Right lung (tissue), 5 donors: ENCODE results near the gene CTRL. TPM values are rescaled to one million over a fixed set of nuclear protein-coding genes. Genes with fewer than 3 reads are reported as not detected.

ENCODE experiments used
- DNase-seq, 2 donors: peaks; one replicate each; pipeline ENCODE4 v3.0.0-alpha.2; 2013
- polyA plus RNA-seq, 5 donors: library from polyadenylated mRNA; unstranded; fragments of 120-200 nt; gene quantifications; one replicate each; pipeline versions ENCODE4 v1.2.1 to v1.2.3, GENCODE V29; 2013; ENCODE audit warnings: inconsistent platforms in 1 of 5, low replicate concordance in 1 of 5; ENCODE audit not compliant: insufficient read length in 5 of 5, insufficient read depth in 1 of 5

CTRL gene
- polyA plus RNA-seq, 5 donors = 2.9 to 7.5 (median 3.8) TPM

DNA sequence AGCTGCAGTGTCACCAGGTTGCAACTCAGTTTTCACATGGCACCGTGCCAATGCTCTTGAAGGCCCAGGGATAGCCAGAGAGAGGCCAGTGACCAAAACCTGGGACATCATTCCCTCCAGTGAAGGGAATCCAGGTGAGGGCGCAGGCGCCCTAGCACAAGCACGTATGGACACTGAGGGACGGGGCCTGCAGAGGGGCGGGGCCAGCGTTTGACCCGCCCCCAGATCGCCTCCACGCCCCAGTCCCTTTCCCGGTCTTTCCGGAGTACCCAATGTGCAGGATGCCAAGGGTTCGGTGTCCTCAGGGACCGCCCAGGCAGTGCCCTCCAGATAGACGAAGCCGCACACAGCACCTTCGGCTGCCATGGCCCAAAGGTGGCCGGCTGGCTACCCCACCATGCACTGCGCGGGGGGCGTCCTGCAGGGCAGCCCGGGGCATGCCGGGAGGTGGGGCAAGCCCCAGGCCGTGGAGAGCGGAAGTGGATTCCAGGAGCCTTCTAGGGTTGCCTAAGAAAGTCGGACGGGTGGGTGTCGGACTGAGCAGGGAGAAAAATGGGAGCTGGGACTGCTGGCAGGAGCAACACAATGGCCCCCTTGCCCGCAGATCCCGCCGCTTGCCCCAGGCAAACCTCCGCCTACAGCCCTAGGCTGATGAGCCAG lies 32.1 kb upstream of the CTRL start:
- DNase-seq = peak in 1 of 2 donors; percentile 47

DNA sequence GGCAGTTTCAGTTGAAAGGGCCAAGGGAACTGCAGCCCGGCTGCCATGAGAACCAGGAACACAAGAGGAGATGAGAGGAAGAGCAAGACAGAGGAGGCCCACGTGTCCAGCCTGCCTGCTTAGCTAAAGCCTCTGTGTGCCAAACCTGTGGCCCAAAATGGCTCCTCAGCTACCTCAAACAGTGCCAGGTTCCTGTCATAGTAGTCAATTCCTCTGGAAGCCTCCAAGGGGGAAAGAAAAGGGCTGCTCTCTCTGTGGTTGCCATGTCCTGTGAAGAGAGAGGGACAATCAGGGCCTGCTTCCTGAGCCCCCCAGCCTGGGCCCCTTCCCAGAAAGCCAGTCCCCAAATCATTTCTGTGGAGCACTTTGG lies 31.6 kb upstream of the CTRL start:
- DNase-seq = no peak

DNA sequence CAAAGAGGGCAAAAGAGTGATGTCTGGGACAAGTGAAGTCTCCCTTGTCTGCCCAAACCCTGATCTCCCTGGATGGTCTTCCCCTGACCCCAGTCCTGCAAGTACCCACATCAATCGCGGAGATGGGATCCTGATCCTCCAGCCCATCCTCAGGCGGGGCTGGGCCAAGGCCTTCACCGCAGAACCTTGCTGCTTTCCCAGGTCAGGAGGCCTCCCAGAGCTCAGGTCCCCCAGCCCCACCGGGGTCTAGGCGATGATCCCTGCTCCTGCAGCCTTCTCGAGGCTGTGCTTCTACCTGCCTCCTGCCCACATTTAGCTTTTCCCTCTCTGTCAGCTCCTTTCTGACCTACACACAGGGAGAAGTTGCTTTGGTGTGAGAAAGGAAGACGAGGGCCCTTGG lies 30.5 kb upstream of the CTRL start:
- DNase-seq = no peak

DNA sequence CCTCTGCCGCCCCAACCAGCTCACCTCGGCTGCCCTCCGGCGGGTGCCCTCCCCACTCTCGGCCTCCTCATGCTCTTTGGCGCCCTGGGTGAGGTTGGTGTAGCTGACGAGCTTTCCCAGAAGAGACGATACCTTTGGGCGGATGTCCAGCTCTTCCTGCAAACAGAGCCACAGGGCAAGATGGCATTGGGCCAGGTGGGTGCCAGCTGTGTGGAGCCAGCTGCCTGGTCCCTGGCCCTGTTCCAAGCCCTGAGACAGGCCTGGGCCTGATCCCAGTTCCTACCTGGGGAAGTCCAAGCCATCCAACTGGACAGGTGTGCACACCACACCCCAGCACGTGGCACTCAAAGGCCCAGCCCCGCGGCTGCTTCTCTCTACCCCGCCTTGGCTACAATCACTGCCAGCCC lies 29.9 kb upstream of the CTRL start:
- DNase-seq = no peak

DNA sequence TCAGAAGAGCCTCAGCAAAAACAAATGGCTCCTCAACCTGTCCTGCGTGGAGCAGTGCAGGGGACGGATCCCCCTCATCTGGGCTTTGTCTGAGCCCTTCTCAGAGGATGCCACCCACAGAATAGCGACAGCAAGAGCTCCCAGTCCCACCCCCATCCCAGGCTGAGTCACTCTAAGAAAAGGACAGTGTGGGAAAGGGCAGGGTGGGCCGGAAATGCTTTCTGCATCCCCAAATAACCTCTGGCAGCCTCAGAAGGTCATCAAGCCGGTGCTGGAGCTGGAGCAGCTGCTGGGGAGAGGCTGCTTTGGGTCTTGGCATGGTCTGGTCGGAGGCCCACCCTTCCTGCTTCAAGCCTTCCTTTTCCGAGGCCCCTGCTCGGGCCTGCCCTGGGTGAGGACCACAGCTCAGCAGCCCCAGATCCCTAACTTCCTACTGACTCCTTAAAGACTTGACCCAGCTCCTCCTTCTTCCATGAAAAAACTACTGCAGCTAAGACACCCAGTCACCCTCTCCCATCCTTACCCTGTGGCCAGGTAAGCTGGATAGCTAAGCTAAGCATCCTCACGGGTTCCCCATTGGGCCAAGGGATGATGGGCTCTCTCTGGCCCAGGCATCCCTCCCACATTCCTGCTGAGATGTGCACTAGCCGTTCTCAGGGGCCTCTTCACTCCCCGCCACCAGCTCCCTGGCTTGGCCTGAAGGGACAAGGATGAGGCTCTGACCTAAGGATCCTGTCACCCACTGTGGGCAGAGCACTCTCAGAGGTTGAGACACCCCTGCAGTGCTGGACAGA lies 28.1 kb upstream of the CTRL start:
- DNase-seq = no peak

DNA sequence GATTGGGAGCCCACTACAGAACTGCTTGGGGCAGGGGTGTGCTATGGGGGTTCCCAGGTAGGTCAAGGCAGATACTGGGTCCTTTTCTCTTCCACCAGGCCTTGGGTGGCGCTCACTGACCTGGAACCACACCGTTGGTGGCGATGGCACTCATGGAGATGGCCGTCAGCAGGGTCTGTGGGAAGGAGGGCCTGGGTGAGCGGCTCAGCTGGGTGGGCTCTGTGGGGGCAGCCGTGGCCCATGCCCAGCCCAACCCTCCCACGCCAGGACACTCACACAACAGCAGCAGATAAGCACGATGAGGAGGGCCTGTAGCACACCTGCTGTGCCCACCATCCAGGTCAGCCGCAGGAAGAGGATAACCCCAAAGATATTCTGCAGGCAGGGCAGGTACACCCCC lies 26.0 kb upstream of the CTRL start:
- no peak for DNase-seq

DNA sequence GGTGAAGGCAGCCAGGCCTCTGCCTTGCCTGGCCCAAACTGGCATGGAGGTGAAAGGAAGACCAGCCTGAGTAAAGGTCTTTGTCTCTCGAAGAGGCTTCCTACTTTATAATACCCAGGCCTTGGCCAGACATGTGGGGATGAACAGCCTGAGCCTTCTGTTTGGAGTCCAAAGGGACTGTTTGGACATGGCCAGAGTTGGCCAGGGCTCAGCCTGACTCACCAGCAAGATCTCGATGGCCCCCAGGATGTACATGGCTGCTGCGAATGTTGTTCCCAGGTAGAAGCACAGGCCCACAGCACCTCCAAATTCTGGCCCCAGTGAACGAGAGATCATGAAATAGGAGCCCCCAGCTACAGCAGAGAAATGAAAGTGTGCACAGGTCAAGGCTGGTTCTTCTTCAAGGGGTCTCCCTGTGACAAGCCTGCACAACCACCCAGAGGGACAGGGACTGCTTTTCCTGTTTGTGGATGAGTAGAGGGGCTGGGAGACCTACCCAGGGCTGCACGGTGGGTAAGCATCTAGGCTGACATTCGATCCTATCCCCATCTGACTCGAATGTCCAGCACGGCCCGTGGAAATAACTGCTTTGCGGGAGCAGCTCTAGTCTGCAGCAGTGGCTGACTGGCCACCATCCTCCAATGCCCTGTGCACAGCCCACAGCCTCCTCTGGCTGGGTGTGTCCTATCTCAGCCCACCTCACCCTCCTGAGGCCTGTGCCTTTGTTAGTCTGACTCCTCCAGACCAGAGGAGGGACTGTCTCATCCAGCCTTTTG lies 22.9 kb upstream of the CTRL start:
- DNase-seq = no peak

DNA sequence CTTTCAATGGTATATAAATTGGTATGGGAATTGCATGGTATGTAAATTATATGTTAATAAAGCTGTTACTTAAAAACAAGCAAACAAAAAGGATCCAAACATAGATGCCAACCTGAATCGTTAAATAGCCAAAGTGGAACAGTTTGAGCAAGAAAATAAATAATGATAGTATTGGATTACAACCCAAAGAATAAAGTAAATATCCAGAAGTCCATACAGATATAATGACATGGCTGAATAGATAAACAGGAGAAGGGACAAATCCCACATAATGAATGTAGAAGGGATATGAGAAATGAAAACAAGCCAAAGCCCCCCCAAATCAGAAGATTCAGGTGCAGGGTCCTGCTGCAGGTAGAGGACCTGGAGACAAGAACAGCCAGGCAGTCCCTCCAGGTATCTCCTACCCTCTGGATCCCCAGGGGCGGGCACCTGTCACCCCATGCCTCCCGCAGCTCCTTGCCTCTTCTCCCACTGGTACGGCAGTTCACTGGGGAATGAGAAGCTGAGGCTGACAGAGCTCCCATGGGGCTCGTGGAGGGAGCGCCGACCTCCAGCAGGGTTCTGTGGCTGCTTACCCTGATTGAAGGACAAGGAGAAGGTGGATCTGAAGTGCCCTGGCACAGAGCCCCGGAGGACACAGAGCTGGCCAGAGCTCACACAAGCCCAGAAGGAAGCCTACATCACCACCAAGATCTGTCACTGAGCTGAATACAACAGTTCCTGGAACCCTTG lies 22.1 kb upstream of the CTRL start:
- no peak for DNase-seq

DNA sequence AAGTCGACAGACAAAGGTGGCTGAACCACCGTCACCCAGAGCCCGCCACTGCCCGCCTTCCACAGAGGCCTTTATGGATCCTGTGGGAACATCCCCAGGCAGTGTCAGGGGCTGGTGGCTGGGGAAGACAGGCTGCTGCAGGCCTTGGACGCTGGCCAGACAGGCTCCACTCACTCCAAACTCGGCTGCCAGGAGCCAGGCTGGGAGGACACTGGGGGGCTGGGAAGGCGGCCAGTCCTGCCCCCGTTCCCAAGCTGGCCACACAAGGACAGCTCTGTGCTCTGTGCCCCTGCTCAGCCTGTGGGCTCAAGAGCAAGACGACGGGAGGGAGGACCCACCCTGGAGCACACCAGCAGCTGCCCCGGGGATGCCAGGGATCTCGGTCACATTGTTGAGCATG lies 19.8 kb upstream of the CTRL start:
- no peak for DNase-seq

DNA sequence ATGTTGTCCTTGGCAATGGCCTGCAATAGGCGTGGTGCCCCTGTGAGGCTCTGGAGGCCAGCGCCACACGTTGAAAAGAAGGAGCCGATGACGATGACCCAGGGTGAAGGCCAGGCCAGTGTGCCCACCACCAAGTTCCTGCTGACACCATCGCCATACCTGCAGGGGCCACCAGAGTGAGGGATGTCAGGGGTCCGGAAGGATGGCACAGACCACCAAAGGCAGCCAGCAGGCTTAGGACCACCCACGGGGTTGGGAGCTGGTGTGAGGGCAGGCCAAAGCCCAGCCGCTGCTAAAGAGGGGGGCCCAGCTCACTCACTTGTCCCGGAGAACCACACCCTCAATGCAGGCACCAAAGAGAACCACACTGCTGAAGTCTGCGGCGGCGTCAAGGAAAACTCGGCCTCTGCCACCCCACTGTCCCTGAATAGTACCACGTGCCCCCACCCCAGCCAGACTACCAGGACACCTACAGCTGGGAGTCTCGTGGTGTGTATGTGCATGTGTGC lies 18.7 kb upstream of the CTRL start:
- no peak for DNase-seq

DNA sequence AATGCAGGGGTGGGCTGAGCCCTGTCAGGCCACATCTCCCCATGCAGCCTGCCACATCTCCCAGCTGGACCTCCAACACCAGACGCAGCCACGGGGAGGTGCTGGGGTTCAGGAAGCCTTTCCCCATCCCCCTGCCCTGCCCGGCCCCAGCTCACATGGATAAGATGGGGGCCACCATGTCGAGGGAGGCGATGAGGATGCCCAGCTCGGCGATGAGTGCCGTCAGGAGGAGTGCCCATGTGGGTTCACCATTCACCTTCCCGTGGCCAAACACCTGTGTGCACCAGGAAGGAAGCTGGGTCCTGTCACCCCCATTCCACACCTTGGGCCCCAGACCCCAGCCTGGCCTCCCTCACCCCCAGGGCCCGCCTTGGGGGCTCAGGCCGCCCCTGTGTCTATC lies 18.0 kb upstream of the CTRL start:
- DNase-seq = no peak

DNA sequence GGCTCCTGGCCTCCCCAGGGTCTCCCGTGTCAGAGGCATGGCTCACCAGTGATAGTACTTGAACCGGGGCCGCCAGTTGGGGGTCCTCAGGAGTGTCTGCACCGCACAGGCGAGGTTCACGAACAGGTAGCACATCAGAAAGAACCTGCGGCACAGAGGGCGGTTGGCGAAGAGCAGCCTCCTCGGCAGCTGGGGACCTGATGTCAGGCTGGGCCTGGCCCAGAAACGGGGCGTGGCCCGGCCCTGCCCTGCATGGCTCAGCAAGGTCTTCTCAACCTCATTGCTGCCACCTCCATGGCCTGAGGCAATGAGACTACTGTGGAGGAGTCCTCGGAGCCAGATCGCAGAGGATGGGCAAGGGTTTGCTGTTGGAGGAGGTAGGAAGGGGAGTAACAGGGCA lies 16.4 kb upstream of the CTRL start:
- DNase-seq = no peak

DNA sequence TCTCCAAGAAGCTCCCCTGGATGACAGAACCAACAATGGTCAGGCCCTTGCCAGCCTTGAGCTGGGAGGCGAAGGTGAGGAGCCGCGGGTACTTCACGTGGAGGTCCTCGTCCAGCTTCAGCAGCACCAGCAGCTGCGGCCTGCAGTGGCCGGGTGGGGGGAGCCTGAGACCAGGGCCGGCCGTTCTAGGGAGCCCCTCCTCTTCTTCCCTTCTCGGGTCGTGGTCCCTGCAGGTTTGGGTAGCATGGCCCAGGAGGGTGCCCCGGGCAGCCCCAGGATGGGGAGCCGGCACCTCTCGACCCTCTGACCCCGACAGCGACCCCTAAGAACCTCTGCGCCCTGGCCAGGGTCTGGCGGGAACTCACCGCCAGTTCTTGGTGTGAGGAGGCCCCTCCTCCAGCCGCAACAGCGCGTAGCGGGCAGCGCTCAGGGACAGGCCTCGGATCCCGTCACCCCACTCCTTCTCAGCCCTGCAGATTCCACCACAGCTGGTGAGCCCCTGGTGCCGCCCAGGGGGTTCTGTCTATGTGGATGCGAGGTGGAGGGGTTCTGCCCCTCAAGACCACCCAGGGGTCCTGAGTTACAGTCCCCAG lies 15.4 kb upstream of the CTRL start:
- DNase-seq = no peak

DNA sequence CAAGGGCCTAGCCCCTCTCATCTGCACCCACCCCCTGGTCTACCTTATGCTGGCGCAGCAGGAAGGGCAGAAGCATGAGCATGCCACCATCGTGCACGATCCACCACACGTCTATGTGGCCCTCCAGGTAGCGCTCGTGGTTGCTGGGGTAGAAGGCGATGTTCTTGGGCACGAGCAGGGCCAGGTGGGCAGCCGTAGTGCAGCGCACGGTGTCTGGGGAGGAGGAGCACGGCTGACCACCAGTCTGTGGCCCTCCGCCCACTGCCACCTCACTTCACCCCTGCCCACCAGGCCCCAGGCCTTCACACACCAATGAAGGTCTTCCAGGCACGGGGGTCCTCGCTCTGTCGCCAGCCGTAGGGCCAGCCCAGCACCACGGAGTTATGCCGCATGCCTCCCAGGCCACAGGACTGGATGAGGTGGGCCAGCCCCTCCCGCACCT lies 14.5 kb upstream of the CTRL start:
- no peak for DNase-seq

DNA sequence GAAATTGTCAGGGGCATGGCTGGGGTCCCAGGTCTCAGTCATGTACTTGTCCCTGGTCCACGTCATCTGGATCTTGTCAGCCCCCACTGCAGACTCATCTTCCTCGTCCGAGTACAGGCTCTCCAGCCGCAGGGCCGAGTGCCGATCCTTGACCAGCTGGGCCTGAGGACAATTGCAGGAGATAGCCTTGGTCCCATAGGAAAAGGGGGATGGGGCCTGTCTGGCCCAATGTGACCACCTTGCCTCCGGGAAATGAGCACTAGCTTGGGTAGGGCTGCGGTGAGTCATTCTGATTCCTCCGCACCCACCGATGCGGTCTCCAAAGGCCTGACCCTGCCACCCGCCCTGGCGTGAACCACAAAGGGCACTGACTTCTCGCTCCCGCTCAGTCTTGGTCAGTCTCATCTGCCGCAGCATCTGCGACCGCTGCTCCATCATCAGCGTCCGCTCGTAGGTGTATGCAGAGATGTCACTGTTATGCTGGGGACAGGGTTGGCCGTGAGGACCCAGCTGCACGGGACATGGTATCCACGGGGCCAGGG lies 13.8 kb upstream of the CTRL start:
- DNase-seq = no peak

DNA sequence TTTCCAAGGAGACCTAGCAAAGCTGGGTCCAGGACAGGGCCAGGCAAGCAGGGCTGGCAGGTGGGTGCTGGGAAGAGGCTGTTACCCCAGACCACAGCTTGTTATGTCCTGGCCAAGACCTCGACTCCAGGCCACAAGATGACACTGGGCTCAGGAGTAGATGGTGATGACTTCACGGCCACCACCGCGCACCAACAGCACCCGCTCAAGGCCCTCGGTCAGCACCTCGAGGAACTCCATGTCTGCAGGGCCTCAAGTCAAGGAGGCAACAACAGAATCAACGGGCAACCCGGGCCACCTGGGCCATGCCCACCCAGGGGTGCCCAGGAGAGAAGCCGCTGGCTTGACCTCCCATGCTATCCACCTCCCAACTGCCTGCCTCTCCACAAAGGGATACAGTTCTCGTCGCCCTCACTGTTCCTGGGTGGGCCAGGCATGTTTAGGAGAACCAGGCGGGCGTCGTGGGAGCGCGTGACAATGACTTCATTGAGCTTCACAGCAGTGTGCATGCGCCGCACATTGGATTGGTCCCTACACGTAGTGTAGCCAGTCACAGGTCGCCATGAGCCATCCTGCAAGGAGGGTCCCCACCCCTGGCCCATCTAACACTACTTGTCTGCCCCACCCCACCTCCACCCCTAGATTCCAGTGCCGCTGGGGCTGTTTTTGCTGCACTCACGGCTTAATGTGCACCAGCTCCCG lies 13.2 kb upstream of the CTRL start:
- no peak for DNase-seq

DNA sequence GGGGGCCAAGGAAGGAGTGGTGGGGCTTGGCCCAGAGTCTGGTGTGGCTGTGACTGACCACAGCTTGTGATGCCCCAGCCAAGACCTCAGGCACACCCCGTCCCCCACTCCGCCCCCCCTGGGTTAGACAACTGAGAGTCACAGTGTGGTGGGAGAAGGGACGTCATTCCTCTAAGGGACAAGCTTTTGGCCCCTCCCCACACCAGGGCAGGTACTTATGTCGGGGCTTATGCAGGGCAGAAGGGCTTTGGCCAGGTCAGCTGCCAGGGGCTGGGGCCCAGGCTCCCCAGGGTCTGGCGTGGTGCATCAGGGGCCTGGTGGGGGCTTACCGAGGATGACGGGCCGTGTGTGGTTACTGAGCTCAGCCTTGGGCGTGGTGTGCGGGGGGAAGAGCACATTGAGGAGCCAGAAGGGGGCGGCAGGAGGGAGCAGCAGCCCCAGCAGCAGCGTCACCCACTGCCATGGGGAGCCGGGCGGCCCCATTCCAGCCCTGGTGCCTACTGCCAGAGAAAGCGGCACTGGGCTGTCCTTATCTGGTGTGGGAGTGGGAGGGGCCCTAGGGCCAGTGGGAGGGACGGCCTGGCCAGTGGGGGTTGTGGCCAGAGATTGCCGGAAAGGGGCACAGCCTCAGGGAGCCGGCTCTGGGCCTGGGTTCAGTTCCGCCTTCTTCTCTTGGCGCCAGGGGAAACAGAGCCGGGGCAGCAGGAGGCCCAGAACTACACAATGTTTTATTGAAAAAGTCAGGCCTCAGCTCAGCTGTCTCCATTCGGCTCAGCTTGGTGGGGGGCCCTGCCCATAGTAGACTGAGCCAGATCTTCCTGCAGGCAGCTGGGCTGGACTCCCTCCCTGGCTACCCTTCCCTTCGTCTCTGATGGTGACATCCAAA lies 12.2 kb upstream of the CTRL start, which contains the start of gene LCAT:
Gene LCAT, minus strand, starts transcription at position 502 of the 886 bp plus-strand sequence. Its CDS starts 19 bp downstream, at position 483.
- peak; percentile 25 to 42 for DNase-seq

DNA sequence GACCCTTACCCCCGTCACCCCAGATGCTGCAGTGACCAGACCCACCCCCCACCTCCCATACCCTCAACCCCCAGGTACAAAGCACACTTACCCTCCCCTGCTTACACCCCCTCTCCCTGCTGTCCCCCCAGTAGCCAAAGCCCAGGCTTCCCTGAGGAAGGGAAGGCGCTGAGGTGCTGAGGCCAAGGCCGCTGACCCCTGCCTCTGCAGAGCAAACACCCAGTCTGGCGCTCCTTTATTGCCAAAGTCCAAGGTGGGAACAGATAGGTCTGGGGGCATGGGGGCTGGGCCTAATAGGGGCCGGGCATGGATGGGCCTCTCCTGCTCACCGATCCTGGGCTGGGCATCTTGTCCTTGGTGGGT lies 11.6 kb upstream of the CTRL start:
- DNase-seq = no peak

DNA sequence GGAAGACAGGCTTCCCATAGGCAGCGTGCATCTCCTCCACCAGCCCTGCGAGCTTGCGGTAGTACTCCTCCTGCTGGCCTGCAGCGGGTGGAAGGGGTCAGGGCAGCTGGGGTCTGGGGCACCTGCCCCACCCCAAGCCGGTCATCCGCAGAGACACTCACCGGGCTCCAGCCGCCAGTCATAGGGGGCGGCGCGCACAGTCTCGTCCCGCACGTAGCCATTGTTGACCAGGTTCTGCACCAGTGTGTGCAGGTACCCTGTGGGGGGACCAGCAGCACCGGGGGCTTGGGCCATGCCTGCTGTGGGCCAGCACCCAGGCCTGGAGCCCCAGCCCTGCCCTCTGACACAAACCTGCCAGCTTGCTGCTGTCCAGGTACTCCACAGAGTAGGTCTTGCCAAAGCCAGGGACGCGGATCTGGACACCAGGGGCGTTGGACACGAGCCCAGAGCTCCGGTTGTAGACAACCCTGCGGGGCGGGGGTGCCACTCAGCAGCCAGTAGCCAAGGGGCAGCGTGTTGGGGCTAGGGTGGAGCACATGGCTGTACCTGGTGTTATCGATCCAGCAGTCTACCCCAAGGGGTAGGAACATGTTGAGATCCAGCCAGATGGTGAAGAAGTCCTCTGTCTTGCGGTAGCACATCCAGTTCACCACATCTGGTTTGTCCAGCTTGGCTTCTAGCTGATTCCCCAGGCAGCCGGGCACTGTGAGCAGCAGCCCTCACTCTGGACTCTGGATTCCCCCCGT lies 11.0 kb upstream of the CTRL start:
- DNase-seq = no peak
